SK-N-SH (cell line): Measurements from ENCODE around the gene CD22.

Experiments
- NRF1 ChIP-seq: IDR thresholded peaks from 2 replicates; pipeline ENCODE4 v1.6.1; 2012; ENCODE audit warnings: low read depth, mild to moderate bottlenecking, low read length
- TF ChIP-seq, protein P1 (sequence below): fragments of 200-600 bp; sonication (generic); IDR thresholded peaks from 2 replicates; pipeline ENCODE4 v1.6.1; 2017; ENCODE audit warnings: antibody characterized with exemption, mild to moderate bottlenecking, moderate library complexity

DNA sequence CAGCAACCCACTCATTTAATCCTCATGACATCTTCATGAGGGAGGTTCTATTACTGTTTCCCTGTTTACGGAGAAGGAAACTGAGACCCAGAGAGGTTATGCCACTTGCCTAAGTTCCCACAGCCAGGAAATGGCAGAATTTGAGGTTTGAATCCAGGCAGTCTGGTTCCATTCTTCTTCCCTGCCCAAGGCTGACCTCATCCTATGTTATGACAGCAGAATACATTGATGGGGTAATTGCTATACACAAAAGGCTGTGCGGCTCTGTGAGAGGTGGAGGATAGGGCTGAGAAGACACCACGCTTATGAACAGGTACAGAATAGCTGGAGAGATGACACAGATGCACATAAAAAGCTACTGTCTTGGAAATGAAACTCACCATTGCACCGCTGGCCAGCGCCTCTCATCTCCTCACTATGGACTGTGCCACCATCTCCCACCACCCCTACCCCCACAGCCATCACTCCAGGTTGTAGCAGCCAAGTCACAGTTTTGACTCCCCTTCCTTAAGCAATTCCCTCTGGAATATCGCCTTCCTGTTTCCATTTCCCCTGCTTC is 25.6 kb upstream of the CD22 start:
- TF ChIP-seq, protein P1, sequence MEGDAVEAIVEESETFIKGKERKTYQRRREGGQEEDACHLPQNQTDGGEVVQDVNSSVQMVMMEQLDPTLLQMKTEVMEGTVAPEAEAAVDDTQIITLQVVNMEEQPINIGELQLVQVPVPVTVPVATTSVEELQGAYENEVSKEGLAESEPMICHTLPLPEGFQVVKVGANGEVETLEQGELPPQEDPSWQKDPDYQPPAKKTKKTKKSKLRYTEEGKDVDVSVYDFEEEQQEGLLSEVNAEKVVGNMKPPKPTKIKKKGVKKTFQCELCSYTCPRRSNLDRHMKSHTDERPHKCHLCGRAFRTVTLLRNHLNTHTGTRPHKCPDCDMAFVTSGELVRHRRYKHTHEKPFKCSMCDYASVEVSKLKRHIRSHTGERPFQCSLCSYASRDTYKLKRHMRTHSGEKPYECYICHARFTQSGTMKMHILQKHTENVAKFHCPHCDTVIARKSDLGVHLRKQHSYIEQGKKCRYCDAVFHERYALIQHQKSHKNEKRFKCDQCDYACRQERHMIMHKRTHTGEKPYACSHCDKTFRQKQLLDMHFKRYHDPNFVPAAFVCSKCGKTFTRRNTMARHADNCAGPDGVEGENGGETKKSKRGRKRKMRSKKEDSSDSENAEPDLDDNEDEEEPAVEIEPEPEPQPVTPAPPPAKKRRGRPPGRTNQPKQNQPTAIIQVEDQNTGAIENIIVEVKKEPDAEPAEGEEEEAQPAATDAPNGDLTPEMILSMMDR = no peak
- TF ChIP-seq NRF1 = no peak
